ENCODE data around the gene GORASP1.

GORASP1 gene

GRCh38 chr3:39140341-39140971 lies 33.0 kb upstream of the GORASP1 start:
- FAIRE-seq: no peak

- FAIRE-seq: no peak
These were observed 32.0 kb upstream of the GORASP1 start for GRCh38 chr3:39139442-39139841.

- no peak for FAIRE-seq
These were observed 31.5 kb upstream of the GORASP1 start for GRCh38 chr3:39138804-39139415.

GRCh38 chr3:39137991-39138803 lies 30.8 kb upstream of the GORASP1 start:
- no peak for FAIRE-seq

- no peak for FAIRE-seq
These were observed 30.1 kb upstream of the GORASP1 start for GRCh38 chr3:39137435-39137936.

- no peak for FAIRE-seq
These were observed 29.4 kb upstream of the GORASP1 start for GRCh38 chr3:39136533-39137434.

- FAIRE-seq: no peak
These were observed 27.9 kb upstream of the GORASP1 start for GRCh38 chr3:39135170-39135805.

- FAIRE-seq: no peak
These were observed 26.9 kb upstream of the GORASP1 start for GRCh38 chr3:39134305-39134704.

GRCh38 chr3:39133822-39134221 lies 26.4 kb upstream of the GORASP1 start:
- no peak for FAIRE-seq

- FAIRE-seq: no peak
These were observed 25.7 kb upstream of the GORASP1 start for GRCh38 chr3:39133093-39133490.

- no peak for FAIRE-seq
These were observed 25.0 kb upstream of the GORASP1 start for GRCh38 chr3:39132096-39133092.

GRCh38 chr3:39130693-39131265 lies 23.4 kb upstream of the GORASP1 start:
- no peak for FAIRE-seq

GRCh38 chr3:39130026-39130425 lies 22.6 kb upstream of the GORASP1 start:
- FAIRE-seq: no peak

GRCh38 chr3:39128951-39129350 lies 21.5 kb upstream of the GORASP1 start:
- no peak for FAIRE-seq

GRCh38 chr3:39127908-39128304 lies 20.5 kb upstream of the GORASP1 start:
- FAIRE-seq: no peak

GRCh38 chr3:39127269-39127907 lies 20.0 kb upstream of the GORASP1 start:
- FAIRE-seq: no peak

- no peak for FAIRE-seq
These were observed 19.2 kb upstream of the GORASP1 start for GRCh38 chr3:39126532-39127071.

GRCh38 chr3:39125841-39126500 lies 18.5 kb upstream of the GORASP1 start:
- no peak for FAIRE-seq
